GM18519 (cell line): ENCODE results near the gene NPW.
A peak's percentile ranks its signal among the peaks of the same experiment; 100 is the strongest.

Experiments
- ATAC-seq: cut with Tn5 transposase; IDR thresholded peaks from one replicate; pipeline ENCODE4 v1.9.1; 2021; ENCODE audit warnings: mild to moderate bottlenecking, moderate library complexity; ENCODE audit not compliant: unreplicated experiment, low FRiP score

Gene NPW

GRCh38 chr16:2019518-2019920 lies at the start of gene NPW:
Gene NPW (plus strand): TSS chr16:2019785.
- no peak for ATAC-seq

- ATAC-seq: peak; percentile 54
These were observed 47.6 kb upstream of the NPW start, which contains the start of gene TBL3 for GRCh38 chr16:1971796-1972489. Gene TBL3 (plus strand): TSS chr16:1972053. CDS start chr16:1972165, 112 bp downstream.

- ATAC-seq: no peak
These were observed 47.1 kb upstream of the NPW start for GRCh38 chr16:1972490-1972877.

GRCh38 chr16:1973461-1974156 lies 46.0 kb upstream of the NPW start:
- ATAC-seq: no peak

- no peak for ATAC-seq
These were observed 45.2 kb upstream of the NPW start for GRCh38 chr16:1974157-1975070.

- ATAC-seq: no peak
These were observed 44.0 kb upstream of the NPW start for GRCh38 chr16:1975432-1976215.

GRCh38 chr16:1976216-1976520 lies 43.4 kb upstream of the NPW start:
- no peak for ATAC-seq

- no peak for ATAC-seq
These were observed 42.4 kb upstream of the NPW start for GRCh38 chr16:1976951-1977874.

- no peak for ATAC-seq
These were observed 41.7 kb upstream of the NPW start for GRCh38 chr16:1977875-1978268.

- no peak for ATAC-seq
These were observed 41.0 kb upstream of the NPW start for GRCh38 chr16:1978476-1979120.

- ATAC-seq: no peak
These were observed 40.1 kb upstream of the NPW start for GRCh38 chr16:1979271-1980029.

GRCh38 chr16:1980030-1980769 lies 39.4 kb upstream of the NPW start:
- no peak for ATAC-seq

- no peak for ATAC-seq
These were observed 38.9 kb upstream of the NPW start for GRCh38 chr16:1980770-1981087.

- no peak for ATAC-seq
These were observed 38.2 kb upstream of the NPW start, which contains the start of gene NOXO1 for GRCh38 chr16:1981398-1981836. Gene NOXO1 (minus strand): TSS chr16:1981469. CDS start chr16:1981179, 290 bp downstream.

- no peak for ATAC-seq
These were observed 37.6 kb upstream of the NPW start for GRCh38 chr16:1982013-1982433.

- ATAC-seq: no peak
These were observed 36.5 kb upstream of the NPW start for GRCh38 chr16:1982991-1983543.
